GM06990 (cell line): Measurements from ENCODE around the gene KNOP1.

Experiments
- DNase-seq: peaks from one replicate; pipeline ENCODE4 v3.0.0-alpha.2; 2011; ENCODE audit not compliant: insufficient read length; ENCODE audit errors: extremely low read depth
- H3K27me3 ChIP-seq: replicated peaks from 2 replicates; pipeline ENCODE4 v1.6.0; 2011; ENCODE audit warnings: low read length; ENCODE audit not compliant: control insufficient read depth, insufficient read depth
- H3K36me3 ChIP-seq: 2 replicates; pipeline ENCODE4 v1.5.1; 2011; ENCODE audit warnings: low read length; ENCODE audit not compliant: control insufficient read depth, insufficient read depth
- H3K4me3 ChIP-seq: replicated peaks from 2 replicates; pipeline ENCODE4 v1.5.1; 2011; ENCODE audit warnings: low read depth, mild to moderate bottlenecking, control low read depth, low read length
- TF ChIP-seq, protein P1 (sequence below): IDR thresholded peaks from 2 replicates; pipeline ENCODE4 v1.5.1; 2011; ENCODE audit warnings: low read length, control low read depth, mild to moderate bottlenecking, inconsistent platforms; ENCODE audit not compliant: insufficient read depth, poor library complexity, severe bottlenecking

Gene KNOP1

DNA sequence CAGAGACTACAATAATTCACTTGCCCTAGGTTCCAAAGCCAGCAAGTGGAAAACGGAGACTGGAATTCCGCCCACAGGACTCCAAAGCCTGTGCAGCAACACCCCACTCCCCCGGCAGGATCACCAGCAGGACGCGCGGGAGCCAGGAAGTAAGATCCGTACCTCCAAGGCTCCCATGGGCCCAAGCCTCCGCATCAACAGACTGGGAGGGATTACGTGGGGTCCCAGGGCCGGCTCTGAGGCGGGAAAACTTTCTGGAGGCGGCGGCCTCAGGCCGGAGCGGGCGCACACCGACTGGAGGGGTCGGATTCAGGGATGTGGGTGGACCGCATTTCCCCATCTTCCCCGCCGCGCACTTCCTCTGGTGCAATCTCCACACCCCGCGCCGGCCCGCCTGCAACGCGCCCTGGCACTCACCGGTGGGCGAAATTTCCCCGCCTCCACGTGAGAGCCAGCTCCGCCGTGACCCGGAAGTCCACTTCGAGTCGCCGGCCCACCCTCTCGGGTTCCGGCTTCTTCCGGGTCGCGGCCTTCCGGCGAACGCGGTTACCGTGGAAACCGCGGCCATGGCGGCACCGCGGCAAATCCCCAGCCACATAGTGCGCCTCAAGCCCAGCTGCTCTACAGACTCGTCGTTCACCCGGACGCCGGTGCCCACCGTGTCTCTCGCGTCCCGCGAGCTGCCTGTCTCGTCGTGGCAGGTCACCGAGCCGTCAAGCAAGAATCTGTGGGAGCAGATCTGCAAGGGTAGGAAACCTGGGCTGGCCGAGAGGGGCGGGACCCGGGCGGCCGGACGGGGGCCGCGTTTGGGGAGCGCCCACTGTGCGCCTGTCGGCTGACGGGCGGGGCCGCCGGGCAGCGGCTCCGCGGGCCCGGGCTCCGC is at the start of gene KNOP1, which contains the start of gene IQCK:
KNOP1 (minus strand) TSS at position 487 of the 883 bp plus-strand sequence. CDS start 3,192 bp downstream, outside the sequence.
IQCK (plus strand) TSS at position 531 of the 883 bp plus-strand sequence; CDS start at position 567, 36 bp downstream.
- Histone ChIP-seq H3K36me3 (peaks cover 3% of the 10 kb centered on the region), H3K4me3 (peak within 1 kb of the TSS; percentile 95), H3K27me3 (no peaks in the 10 kb centered on the region)
- TF ChIP-seq, protein P1, sequence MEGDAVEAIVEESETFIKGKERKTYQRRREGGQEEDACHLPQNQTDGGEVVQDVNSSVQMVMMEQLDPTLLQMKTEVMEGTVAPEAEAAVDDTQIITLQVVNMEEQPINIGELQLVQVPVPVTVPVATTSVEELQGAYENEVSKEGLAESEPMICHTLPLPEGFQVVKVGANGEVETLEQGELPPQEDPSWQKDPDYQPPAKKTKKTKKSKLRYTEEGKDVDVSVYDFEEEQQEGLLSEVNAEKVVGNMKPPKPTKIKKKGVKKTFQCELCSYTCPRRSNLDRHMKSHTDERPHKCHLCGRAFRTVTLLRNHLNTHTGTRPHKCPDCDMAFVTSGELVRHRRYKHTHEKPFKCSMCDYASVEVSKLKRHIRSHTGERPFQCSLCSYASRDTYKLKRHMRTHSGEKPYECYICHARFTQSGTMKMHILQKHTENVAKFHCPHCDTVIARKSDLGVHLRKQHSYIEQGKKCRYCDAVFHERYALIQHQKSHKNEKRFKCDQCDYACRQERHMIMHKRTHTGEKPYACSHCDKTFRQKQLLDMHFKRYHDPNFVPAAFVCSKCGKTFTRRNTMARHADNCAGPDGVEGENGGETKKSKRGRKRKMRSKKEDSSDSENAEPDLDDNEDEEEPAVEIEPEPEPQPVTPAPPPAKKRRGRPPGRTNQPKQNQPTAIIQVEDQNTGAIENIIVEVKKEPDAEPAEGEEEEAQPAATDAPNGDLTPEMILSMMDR, result no peak
- DNase-seq, result peak; percentile 92

- no peak for DNase-seq
- H3K4me3 ChIP-seq, result no peak overlapping the region
- H3K27me3 ChIP-seq, result no peaks in the 10 kb centered on the region
- TF ChIP-seq, protein P1, result no peak
- no peaks in the 10 kb centered on the region for H3K36me3 ChIP-seq
Measured at GRCh38 chr16:19767497-19767896, 49.5 kb upstream of the KNOP1 start.

DNA sequence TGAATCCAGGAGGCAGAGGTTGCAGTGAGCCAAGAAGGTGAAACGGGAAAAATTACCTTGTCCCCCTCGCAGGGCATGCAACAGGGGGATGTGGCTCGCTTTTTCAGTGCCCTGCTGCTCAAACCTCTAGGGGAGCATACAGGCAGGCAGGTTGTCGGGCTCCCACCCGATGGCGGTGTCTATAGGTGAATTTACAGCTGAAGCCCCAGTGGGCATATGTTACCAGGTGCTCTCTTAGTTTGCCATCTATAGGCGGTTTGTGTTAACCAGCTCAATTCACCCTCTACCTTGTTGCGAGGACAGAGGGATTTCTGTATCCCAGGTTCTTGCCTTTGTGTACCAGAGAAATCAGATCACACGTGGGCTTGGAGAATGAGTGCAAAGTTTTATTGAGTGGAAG is 49.0 kb upstream of the KNOP1 start:
- DNase-seq, result no peak
- no peaks in the 10 kb centered on the region for H3K36me3 ChIP-seq
- TF ChIP-seq, protein P1, result no peak
- no peaks in the 10 kb centered on the region for H3K27me3 ChIP-seq
- no peak overlapping the region for H3K4me3 ChIP-seq

DNA sequence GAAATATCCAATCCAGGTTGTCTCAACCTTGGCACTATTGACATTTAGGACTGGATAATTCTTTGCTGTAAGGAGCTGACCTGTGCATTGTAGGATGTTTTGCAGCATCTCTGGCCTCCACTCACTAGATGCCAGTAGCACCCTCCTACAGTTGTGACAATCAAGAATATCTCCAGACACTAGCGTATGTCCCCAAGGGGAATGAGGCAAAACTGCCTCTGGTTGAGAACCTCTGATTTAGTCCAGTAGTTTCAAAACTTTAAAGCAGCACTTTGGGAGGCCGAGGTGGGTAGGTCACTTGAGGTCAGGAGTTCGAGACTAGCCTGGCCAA is 48.5 kb upstream of the KNOP1 start:
- Histone ChIP-seq H3K4me3 (no peak overlapping the region), H3K27me3 (no peaks in the 10 kb centered on the region), H3K36me3 (no peaks in the 10 kb centered on the region)
- DNase-seq, result no peak
- TF ChIP-seq, protein P1, result no peak

DNA sequence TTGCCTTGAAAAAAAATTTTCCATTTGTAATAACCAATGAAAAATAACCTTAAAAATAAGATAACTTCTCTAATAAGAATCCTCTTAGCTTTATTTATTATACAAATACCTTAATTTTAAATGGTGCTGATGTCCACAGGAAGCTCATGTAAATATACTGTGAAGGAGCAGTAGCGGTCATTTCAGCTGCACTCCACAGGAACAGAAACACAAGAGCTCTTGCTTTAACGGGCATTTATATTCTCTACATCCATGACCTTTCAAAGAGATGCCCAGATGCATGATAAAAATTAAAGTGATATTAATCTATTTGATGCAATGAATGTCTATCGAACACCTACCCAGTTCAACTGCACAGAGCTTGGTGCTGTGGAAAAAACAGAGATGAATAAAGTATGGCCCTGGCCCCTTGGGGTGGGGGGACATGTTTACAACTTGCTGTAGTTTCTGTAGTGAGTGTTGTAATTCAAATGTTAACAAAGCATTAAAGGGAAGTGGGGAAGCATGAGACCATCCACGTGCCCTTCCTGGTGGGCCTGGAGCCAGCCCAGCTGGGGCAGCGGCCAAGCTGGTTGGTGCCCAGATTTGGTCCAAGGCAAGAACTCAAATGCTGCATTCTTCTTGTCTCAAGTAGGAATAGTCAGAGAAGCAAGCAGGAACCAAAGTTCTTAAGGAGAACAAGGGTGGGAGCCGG is 48.0 kb upstream of the KNOP1 start:
- no peak overlapping the region for H3K4me3 ChIP-seq
- DNase-seq, result no peak
- H3K27me3 ChIP-seq, result no peaks in the 10 kb centered on the region
- TF ChIP-seq, protein P1, result no peak
- no peaks in the 10 kb centered on the region for H3K36me3 ChIP-seq
